Measurements from ENCODE around the gene AVEN. TPM values are rescaled to one million over a fixed set of nuclear protein-coding genes. Genes with fewer than 3 reads are reported as not detected.

Gene AVEN
- total and polyA plus RNA-seq, 9 of the 15 experiments (the other 6 are each of a cell fraction or from before 2014, with no cell fraction given): 1.5 to 6.4 (median 4.7) TPM

DNA sequence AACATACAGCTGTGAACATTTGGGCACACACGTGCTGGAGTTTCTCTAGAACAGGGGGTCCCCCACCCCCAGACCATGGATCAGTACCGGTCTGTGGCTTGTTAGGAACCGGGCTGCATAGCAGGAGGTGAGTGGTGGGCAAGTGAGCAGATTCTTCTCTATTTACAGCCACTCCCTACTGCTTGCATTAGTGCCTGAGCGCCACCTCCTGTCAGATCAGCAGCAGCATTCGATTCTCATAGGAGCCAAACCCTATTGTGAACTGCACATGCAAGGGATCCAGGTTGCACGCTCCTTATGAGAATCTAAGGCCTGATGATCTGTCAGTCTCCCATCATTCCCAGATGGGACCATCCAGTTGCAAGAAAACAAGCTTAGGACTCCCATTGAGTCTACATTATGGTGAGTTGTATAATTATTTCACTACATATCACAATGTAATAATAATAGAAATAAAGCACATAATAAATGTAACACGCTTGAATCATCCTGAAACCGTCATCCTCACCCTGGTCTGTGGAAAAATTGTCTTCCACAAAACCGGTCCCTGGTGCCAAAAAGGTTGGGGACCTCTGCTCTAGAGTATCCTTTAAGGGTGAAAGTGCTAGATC is 44.9 kb downstream of the AVEN start:
- POLR2A ChIA-PET: no interaction called here
- intact Hi-C loops (cut with micrococcal nuclease) (no loop called here), in situ Hi-C loops (cut with MboI) (no loop called here)
- no TSS peak for BruUV-seq (replicated peaks)
- H3K4me1 ChIP-seq (replicated peaks in 1 of 2; ENCODE audit: control insufficient read depth in 2 of 2, insufficient read depth in 2 of 2, low read length in 2 of 2): no peaks in the 10 kb centered on the region
- H4K20me1 ChIP-seq (replicated peaks; ENCODE audit: control insufficient read depth, insufficient read depth, low read length): no peaks in the 10 kb centered on the region
- H3K4me3 ChIP-seq: no peak overlapping the region
- H3K9ac ChIP-seq (ENCODE audit: insufficient read depth in 1 of 2, low read depth in 2 of 2, low read length in 2 of 2): no peak overlapping the region
- H3K79me2 ChIP-seq (ENCODE audit: control insufficient read depth, insufficient read depth, low read length): no peaks in the 10 kb centered on the region
- ATAC-seq (peak; percentile 89), FAIRE-seq (peak; percentile 88), DNase-seq (ENCODE audit: extremely low read depth in 1 of 4, low spot score in 3 of 4) (peak in 1 of 4 experiments; percentile 49)
- no peaks in the 10 kb centered on the region for H3K9me1 ChIP-seq (ENCODE audit: control insufficient read depth, insufficient read depth, low read length)
- no peak overlapping the region for H3K27ac ChIP-seq (ENCODE audit: extremely low read depth, low read depth, low read length)
- H2AFZ ChIP-seq (ENCODE audit: low read depth, low read length): no peak overlapping the region
- H3K27me3 ChIP-seq (ENCODE audit: control insufficient read depth in 2 of 2, insufficient read depth in 2 of 2, low read length in 2 of 2): no peaks in the 10 kb centered on the region; a peak in 2 of 5 replicates
- no peaks in the 10 kb centered on the region for H3K36me3 ChIP-seq (ENCODE audit: control insufficient read depth, insufficient read depth, low read length)
- no peaks in the 10 kb centered on the region for H3K9me3 ChIP-seq (replicated peaks; ENCODE audit: control insufficient read depth, insufficient read depth, low read depth, low read length)
- no peak overlapping the region for H3K4me2 ChIP-seq (ENCODE audit: insufficient read depth, low read length)
- CTCF ChIA-PET (ENCODE audit: low intra/inter-chr PET ratio): no interaction called here
- WGBS (ENCODE audit: insufficient coverage, low coverage, missing lambda C conversion rate): 2% methylated on average over 9 of the region's 9 CpGs
- TF ChIP-seq RAD21 (CRISPR knock-in tag; conservative IDR thresholded peaks at IDR 0.05 in 1 of 2, IDR thresholded peaks at IDR 0.05 in 1 of 2) (peak; percentile 18 to 63; a peak in 2 of 4 replicates), ZNF707 (CRISPR knock-in tag; conservative IDR thresholded peaks at IDR 0.05) (no peak), CTCF (IDR thresholded peaks at IDR 0.05 in 2 of 3, conservative IDR thresholded peaks at IDR 0.05 in 1 of 3; ENCODE audit: insufficient read depth in 2 of 3, low read depth in 1 of 3, low read length in 3 of 3) (peak; percentile 62 to 64 (median 64)), CREM (IDR thresholded peaks at IDR 0.05; ENCODE audit: low read depth) (0 out of 2 replicates have a peak, but pooled peaks have one; percentile 3), TRIM28 (IDR thresholded peaks at IDR 0.05) (no peak), RBM25 (IDR thresholded peaks at IDR 0.05; ENCODE audit: low read depth, low read length, severe bottlenecking) (no peak), XRCC5 (IDR thresholded peaks at IDR 0.05; ENCODE audit: low read depth, low read length) (no peak)
- TF ChIP-seq, protein P1, sequence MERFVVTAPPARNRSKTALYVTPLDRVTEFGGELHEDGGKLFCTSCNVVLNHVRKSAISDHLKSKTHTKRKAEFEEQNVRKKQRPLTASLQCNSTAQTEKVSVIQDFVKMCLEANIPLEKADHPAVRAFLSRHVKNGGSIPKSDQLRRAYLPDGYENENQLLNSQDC (CRISPR knock-in tag; IDR thresholded peaks at IDR 0.05): no peak
- TF ChIP-seq, protein P2, sequence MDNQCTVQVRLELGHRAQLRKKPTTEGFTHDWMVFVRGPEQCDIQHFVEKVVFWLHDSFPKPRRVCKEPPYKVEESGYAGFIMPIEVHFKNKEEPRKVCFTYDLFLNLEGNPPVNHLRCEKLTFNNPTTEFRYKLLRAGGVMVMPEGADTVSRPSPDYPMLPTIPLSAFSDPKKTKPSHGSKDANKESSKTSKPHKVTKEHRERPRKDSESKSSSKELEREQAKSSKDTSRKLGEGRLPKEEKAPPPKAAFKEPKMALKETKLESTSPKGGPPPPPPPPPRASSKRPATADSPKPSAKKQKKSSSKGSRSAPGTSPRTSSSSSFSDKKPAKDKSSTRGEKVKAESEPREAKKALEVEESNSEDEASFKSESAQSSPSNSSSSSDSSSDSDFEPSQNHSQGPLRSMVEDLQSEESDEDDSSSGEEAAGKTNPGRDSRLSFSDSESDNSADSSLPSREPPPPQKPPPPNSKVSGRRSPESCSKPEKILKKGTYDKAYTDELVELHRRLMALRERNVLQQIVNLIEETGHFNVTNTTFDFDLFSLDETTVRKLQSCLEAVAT (IDR thresholded peaks at IDR 0.05): no peak
